Fibroblast of villous mesenchyme (primary cell): ENCODE results near the gene CDH23. TPM values are rescaled to one million over a fixed set of nuclear protein-coding genes. Genes with fewer than 3 reads are reported as not detected.

ENCODE experiments used
- DNase-seq: peaks from one replicate; pipeline ENCODE4 v3.0.0-alpha.2; 2010; ENCODE audit warnings: low read depth
- H3K4me3 ChIP-seq: 2 replicates; pipeline ENCODE4 v1.5.1; 2011; ENCODE audit warnings: low read depth, mild to moderate bottlenecking, low read length
- total RNA-seq: library from RNA; depleted of rRNA; stranded (reverse); fragments of >200 nt; gene quantifications from 2 replicates; pipeline ENCODE4 v1.2.3, GENCODE V29; 2012
- TF ChIP-seq, protein P1 (sequence below): IDR thresholded peaks from 2 replicates; pipeline ENCODE4 v1.5.1; 2012; ENCODE audit warnings: low read depth, mild to moderate bottlenecking, low read length; ENCODE audit not compliant: insufficient read depth

Gene CDH23
- total RNA-seq, 1 donor: under 0.01 TPM

DNA sequence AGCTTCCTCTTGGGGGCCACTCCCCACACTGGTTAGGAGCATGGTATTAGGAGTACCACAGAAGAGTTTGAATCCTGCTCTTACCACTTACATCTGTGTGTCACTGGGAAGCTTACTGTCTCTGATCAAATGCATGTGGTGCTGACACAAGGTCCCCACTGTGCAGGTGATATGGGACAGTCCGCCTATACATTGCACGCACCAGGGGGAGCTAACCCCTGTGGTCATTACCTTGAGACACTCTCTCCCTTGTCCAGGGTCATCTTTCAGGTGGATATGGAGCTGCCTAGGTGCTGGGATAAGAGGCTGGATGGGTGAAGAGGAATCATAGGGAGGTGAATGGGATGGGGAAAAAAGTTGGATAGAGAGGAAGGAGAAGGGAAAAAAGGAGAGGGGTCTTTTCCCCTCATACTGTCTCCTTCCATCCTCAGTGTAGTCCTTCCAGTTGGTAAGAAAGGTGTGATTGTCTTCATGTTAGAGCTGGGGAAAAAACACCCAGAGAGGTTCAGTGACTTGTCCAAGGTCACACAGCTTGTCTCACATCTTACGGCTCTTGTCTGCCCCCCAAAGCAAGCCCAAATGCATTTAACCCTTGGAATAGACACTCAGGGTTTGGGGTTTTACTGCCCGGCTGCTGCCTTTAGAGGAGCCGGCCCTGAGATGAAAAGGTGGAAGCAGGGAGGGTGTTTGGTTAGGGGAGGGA lies 125.9 kb downstream of the CDH23 start:
- no peak overlapping the region for H3K4me3 ChIP-seq
- DNase-seq: no peak
- TF ChIP-seq, protein P1, sequence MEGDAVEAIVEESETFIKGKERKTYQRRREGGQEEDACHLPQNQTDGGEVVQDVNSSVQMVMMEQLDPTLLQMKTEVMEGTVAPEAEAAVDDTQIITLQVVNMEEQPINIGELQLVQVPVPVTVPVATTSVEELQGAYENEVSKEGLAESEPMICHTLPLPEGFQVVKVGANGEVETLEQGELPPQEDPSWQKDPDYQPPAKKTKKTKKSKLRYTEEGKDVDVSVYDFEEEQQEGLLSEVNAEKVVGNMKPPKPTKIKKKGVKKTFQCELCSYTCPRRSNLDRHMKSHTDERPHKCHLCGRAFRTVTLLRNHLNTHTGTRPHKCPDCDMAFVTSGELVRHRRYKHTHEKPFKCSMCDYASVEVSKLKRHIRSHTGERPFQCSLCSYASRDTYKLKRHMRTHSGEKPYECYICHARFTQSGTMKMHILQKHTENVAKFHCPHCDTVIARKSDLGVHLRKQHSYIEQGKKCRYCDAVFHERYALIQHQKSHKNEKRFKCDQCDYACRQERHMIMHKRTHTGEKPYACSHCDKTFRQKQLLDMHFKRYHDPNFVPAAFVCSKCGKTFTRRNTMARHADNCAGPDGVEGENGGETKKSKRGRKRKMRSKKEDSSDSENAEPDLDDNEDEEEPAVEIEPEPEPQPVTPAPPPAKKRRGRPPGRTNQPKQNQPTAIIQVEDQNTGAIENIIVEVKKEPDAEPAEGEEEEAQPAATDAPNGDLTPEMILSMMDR: no peak

DNA sequence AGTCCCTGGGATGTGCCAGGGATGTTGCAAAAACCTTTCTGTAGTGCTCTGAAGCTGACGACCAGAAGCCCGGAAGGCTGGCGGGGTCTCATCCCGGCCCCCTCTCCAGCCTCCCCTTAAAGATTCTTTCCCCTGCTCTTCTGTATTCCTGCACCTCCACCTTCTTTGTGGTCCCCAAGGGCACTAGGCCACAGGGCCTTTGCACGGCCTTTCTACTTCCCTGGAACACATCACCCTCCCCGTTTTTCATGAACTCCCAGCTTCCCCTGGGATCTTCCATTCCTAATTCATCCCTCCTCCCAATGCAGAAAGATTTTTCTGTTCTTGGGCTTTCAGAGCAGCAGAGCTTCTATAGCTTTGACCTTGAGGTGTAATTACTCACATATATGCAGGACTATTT lies 127.0 kb downstream of the CDH23 start:
- no peak for DNase-seq
- TF ChIP-seq, protein P1: no peak
- H3K4me3 ChIP-seq: no peak overlapping the region

DNA sequence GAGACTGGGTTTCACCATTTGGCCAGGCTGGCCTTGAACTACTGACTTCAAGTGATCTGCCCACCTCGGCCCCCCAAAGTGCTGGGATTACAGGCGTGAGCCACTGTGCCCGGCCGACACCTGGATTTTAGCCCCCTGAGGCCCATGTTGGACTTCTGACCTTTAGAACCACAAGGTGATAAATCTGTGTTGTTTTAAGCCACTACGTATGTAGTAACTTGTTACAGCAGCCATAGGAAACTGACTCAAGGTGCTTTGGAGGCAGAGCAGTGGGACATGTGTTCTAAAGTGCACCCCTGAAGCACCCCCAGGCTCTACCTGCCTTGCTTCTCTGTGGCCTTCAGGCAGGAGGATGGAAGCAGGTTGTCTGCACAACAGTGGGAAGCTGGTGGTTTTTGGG lies 128.4 kb downstream of the CDH23 start:
- TF ChIP-seq, protein P1: no peak
- no peak overlapping the region for H3K4me3 ChIP-seq
- DNase-seq: no peak

DNA sequence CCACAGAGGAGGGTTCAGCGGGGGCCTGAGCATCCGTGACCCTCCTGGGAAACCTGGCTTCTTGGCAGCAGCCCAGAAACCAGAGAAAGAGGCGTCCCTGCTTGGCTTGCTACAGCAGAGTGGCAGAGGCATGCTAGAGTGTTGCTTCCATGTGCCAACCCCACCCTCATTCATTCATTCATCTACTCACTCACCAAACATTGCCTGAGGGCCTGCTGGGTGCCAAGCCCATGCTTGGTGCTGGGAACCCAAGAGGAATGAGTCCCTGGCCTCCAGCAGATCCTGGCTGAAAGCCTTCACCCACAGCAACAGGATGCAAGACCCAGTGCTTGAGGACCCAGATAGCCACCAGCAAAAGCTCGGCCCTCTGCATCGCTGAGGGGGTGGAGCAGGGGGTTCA lies 129.0 kb downstream of the CDH23 start:
- no peak for DNase-seq
- TF ChIP-seq, protein P1: no peak
- H3K4me3 ChIP-seq: no peak overlapping the region

DNA sequence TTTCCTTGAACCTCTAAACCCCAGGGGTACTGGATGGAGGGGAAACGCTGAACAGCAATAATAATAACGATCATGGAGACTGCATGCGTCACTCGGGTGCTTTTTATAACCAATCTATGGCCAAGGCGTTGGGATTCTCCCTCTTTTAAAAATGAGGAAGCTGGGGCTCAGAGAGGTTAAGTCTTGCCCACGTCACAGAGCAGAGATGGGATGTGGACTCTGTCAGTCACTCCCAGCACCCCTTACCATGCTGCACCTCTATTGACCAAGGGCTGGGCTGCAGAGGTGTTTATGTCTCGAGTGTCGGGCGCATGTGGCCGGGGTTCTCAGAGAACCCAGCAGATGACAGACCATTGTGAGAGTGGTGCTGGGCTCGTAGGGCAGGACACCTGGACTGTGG lies 129.9 kb downstream of the CDH23 start:
- TF ChIP-seq, protein P1: no peak
- DNase-seq: no peak
- H3K4me3 ChIP-seq: no peak overlapping the region

DNA sequence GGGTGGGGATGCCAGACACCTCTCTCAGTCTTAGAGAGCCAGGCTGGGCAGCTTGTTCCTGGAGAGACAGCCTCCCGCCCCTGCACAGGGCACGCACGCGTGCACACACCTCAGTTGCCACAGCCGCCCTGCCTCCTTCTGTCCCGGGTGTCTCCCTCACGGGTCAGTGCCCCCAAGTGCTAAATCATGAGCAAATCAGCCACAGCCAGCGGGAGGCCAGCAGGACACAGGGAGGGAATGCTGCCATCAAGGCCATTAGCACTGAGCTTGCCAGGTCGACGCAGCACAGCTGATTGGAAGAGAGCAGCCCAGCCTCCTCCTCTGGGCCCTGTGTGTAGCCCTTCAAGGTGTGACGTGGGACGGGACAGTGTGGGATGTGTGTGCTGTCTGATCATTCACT lies 130.4 kb downstream of the CDH23 start:
- DNase-seq: no peak
- TF ChIP-seq, protein P1: no peak
- H3K4me3 ChIP-seq: no peak overlapping the region
